Right cardiac atrium (tissue), 5 donors: ENCODE data around the gene SPRR4. TPM values are rescaled to one million over a fixed set of nuclear protein-coding genes. Genes with fewer than 3 reads are reported as not detected.
"Not testable (repeated sequence)": the region's sequence is repeated elsewhere in the genome, so short reads cannot be mapped to it uniquely, and the experiment has no call there.

ENCODE experiments used
- ATAC-seq, 2 donors: fragments of 200-7000 bp; cut with Tn5 transposase; one replicate each; pipeline versions ENCODE4 v1.8.0 to v1.9.1; 2020; ENCODE audit warnings: moderate library complexity in 2 of 2, mild to moderate bottlenecking in 1 of 2
- DNase-seq, 3 donors: peaks; one replicate each; pipeline ENCODE4 v3.0.0-alpha.2; 2020
- H3K27ac ChIP-seq: one replicate; pipeline ENCODE4 v1.5.1; 2013; ENCODE audit warnings: mild to moderate bottlenecking, low read length, control low read depth, moderate library complexity
- H3K27me3 ChIP-seq: one replicate; pipeline ENCODE4 v1.6.1; 2013; ENCODE audit not compliant: control insufficient read depth, insufficient read depth
- H3K4me1 ChIP-seq: one replicate; pipeline ENCODE4 v1.6.1; 2013; ENCODE audit warnings: low read length; ENCODE audit not compliant: control insufficient read depth, insufficient read depth
- H3K4me3 ChIP-seq: one replicate; pipeline ENCODE4 v1.5.1; 2013; ENCODE audit warnings: low read length, control low read depth
- H3K9me3 ChIP-seq: one replicate; pipeline ENCODE4 v1.6.1; 2013; ENCODE audit warnings: low read length; ENCODE audit not compliant: control insufficient read depth
- WGBS: extraction: QIAGEN DNeasy Blood & Tissue Kit; methylation state at CpG from one replicate; pipeline ENCODE4 v1.1.7; 2013; 5-methylcytosine and 5-hydroxymethylcytosine counted together
- intact Hi-C, 4 donors: fragments of 100-400 bp; cut with DNase I; formaldehyde crosslinking; loops; one replicate each; pipeline versions ENCODE4 v1.11.0 to v1.14.0; 2022 to 2023
- polyA plus RNA-seq: library from polyadenylated mRNA; stranded (reverse); fragments of 200-250 nt; gene quantifications from one replicate; pipeline ENCODE4 v1.2.3, GENCODE V29; 2013
- total RNA-seq, 4 donors: library from RNA; stranded (reverse); fragmentation: NEBNext Ultra II Directional; extraction: Animal tissue kit (Norgen Biotek cat#: 25700); gene quantifications; one replicate each; pipeline ENCODE4 v1.2.1, GENCODE V29; 2021
- donor health status: healthy with polysubstance abuse.
- donor health status: DM: no; HTN: yes; CAD: no.
- donor health status: DM: no; HTN: no; CAD: no.
- donor health status: DM: no; HTN: yes; CAD: no; lungs with severe emphysema.
- donor health status: DM: yes; HTN: yes; CAD: no.

The SPRR4 gene
- total and polyA plus RNA-seq, 5 donors, result not detected

DNA sequence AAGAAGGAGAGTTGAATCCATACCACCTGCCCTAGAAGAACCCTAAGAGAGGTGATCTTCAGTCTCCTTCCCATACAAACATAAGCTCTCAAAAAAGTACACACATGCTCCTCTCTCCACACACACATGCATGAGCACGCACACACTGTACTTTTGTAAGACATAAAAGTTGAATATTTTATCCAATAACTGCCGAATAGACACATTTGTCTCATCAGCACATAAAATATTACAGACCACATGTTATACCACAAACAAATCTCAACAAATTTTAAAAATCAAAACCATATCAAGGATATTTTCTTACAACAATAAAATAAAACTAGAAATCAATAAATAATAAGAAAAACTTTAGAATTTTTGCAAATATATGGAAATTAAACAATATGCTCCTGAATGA lies 16.1 kb downstream of the SPRR4 start:
- H3K9me3 ChIP-seq, result no peaks in the 10 kb centered on the region
- H3K27me3 ChIP-seq, result no peaks in the 10 kb centered on the region
- WGBS, result 78% methylated on average over 2 of the region's 2 CpGs
- ATAC-seq (no peak), DNase-seq (no peak)
- no peak overlapping the region for H3K4me3 ChIP-seq
- H3K4me1 ChIP-seq, result no peaks in the 10 kb centered on the region
- intact Hi-C loops, result no loop called here
- no peak overlapping the region for H3K27ac ChIP-seq

- Histone ChIP-seq H3K4me3 (no peak overlapping the region), H3K4me1 (no peaks in the 10 kb centered on the region), H3K9me3 (no peaks in the 10 kb centered on the region), H3K27me3 (no peaks in the 10 kb centered on the region), H3K27ac (no peak overlapping the region)
- WGBS, result 74% methylated on average over 6 of the region's 6 CpGs
- DNase-seq, result no peak
- no peak for ATAC-seq
- intact Hi-C loops, result no loop called here
Observed at GRCh38 chr1:152993186-152993585, 22.7 kb downstream of the SPRR4 start.

GRCh38 chr1:152995842-152996241 lies 25.4 kb downstream of the SPRR4 start:
- no peak overlapping the region for H3K27ac ChIP-seq
- DNase-seq (no peak), ATAC-seq (no peak)
- no peaks in the 10 kb centered on the region for H3K27me3 ChIP-seq
- no peak overlapping the region for H3K4me3 ChIP-seq
- intact Hi-C loops, result no loop called here
- no peaks in the 10 kb centered on the region for H3K4me1 ChIP-seq
- no peaks in the 10 kb centered on the region for H3K9me3 ChIP-seq
- WGBS, result 48% methylated on average over 1 of the region's 1 CpG

- Histone ChIP-seq H3K9me3 (no peaks in the 10 kb centered on the region), H3K4me3 (no peak overlapping the region), H3K4me1 (no peaks in the 10 kb centered on the region), H3K27ac (no peak overlapping the region), H3K27me3 (no peaks in the 10 kb centered on the region)
- no peak for ATAC-seq
- DNase-seq, result no peak
- intact Hi-C loops, result no loop called here
- WGBS, result 18% methylated on average over 5 of the region's 5 CpGs
Observed at GRCh38 chr1:152996633-152997400, 26.4 kb downstream of the SPRR4 start.

GRCh38 chr1:152997901-152998300 lies 27.5 kb downstream of the SPRR4 start:
- Histone ChIP-seq H3K9me3 (no peaks in the 10 kb centered on the region), H3K4me1 (no peaks in the 10 kb centered on the region), H3K27ac (no peak overlapping the region), H3K4me3 (no peak overlapping the region), H3K27me3 (no peaks in the 10 kb centered on the region)
- ATAC-seq (no peak), DNase-seq (no peak)
- WGBS, result 48% methylated on average over 7 of the region's 7 CpGs
- intact Hi-C loops, result no loop called here

DNA sequence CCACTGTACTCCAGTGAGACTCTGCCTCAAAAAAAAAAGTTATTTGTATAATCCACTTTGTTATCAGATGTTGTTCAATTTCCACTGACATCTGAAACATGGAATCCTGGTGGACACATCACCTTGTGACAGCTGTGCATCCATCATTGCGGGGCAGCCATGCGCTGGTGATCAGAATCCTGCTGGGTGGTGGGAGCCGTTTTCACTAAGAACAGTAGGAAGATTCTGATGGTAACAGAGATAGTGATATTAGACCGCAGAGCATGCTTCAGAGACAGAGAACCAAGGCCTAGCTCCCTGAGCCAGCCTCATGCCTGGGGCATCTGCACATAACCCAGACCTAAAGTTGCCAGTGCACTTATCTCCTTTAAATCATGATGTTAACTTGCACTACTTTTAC lies 28.0 kb downstream of the SPRR4 start:
- H3K4me3 ChIP-seq, result no peak overlapping the region
- DNase-seq (no peak), ATAC-seq (no peak)
- 71% methylated on average over 4 of the region's 4 CpGs for WGBS
- intact Hi-C loops, result no loop called here
- no peaks in the 10 kb centered on the region for H3K9me3 ChIP-seq
- no peaks in the 10 kb centered on the region for H3K4me1 ChIP-seq
- no peak overlapping the region for H3K27ac ChIP-seq
- H3K27me3 ChIP-seq, result no peaks in the 10 kb centered on the region

GRCh38 chr1:152999818-153000217 lies 29.4 kb downstream of the SPRR4 start:
- intact Hi-C loops, result no loop called here
- Histone ChIP-seq H3K27me3 (no peaks in the 10 kb centered on the region), H3K4me3 (no peak overlapping the region), H3K4me1 (no peaks in the 10 kb centered on the region), H3K27ac (no peak overlapping the region), H3K9me3 (no peaks in the 10 kb centered on the region)
- DNase-seq, result no peak
- no peak for ATAC-seq
- WGBS, result 68% methylated on average over 6 of the region's 6 CpGs

DNA sequence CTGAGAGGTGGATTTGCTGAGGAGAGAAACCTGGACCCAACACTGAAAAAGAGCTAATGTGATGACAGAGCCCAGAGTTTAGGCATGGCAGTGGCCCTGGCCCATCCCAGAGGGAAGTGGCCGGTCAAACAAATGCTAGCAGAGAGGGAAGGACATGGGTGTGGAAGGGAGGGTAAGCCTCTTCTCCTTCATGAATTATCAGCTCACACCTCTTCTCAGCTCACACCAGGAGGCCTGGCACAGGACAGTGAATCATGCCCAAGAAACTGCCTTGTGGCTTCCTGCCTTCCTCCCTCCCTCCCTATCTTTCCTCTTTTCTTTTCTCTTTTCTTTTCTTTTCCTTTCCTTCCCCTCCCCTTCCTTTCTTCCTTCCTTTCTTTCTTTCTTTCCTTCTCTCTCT lies 29.8 kb downstream of the SPRR4 start:
- Histone ChIP-seq H3K27me3 (no peaks in the 10 kb centered on the region), H3K27ac (no peak overlapping the region), H3K9me3 (no peaks in the 10 kb centered on the region), H3K4me3 (no peak overlapping the region), H3K4me1 (no peaks in the 10 kb centered on the region)
- no peak for DNase-seq
- no peak for ATAC-seq
- intact Hi-C loops, result no loop called here
- 86% methylated on average over 1 of the region's 1 CpG for WGBS

DNA sequence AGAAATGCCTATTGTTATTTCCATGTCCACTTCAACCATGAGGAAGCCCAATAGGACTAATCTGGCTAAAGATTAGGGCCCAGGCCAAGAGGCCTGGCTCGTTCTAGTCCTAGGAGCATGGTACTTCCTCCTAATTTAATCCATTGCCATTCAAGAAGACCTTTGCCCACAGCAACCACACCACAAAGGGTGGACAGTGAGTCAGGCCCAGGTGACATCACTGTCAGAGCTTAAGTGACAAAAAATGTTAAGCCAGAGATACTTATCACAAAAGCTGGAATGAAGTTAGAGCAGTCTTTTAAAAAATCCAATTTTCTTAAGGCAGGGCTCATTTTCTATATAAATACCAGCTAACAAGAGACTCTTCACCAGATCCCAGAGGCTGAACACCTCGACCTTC lies 30.9 kb downstream of the SPRR4 start, which contains the start of gene SPRR3:
SPRR3 (plus strand) TSS at position 368 of the 400 bp plus-strand sequence. CDS start 1,272 bp downstream, outside the sequence.
- DNase-seq (no peak), ATAC-seq (no peak)
- Histone ChIP-seq H3K4me1 (no peaks in the 10 kb centered on the region), H3K9me3 (no peaks in the 10 kb centered on the region), H3K27me3 (no peaks in the 10 kb centered on the region), H3K27ac (no peak within 1 kb of the TSS), H3K4me3 (no peak within 1 kb of the TSS)
- WGBS, result 56% methylated on average over 2 of the region's 2 CpGs
- intact Hi-C loops, result no loop called here

GRCh38 chr1:153011235-153011758 lies 40.8 kb downstream of the SPRR4 start:
- H3K9me3 ChIP-seq, intact Hi-C loops, ATAC-seq, DNase-seq, H3K4me3 ChIP-seq, H3K27me3 ChIP-seq, H3K4me1 ChIP-seq, H3K27ac ChIP-seq: not testable (repeated sequence)
- WGBS, result 79% methylated on average over 8 of the region's 8 CpGs

- intact Hi-C loops, H3K4me1 ChIP-seq, H3K4me3 ChIP-seq, H3K9me3 ChIP-seq, H3K27me3 ChIP-seq, ATAC-seq, DNase-seq, H3K27ac ChIP-seq: not testable (repeated sequence)
- 6% methylated on average over 2 of the region's 2 CpGs for WGBS
Observed at GRCh38 chr1:153021829-153022228, 51.4 kb downstream of the SPRR4 start.
